OCI-LY3 (cell line): ENCODE data around the gene TMEM178A.

Experiments used
- CTCF ChIP-seq: fragments of 200-600, 300-600 bp; sonication (generic); IDR thresholded peaks from 2 replicates; pipeline ENCODE4 v1.5.1; 2014; ENCODE audit warnings: antibody characterized with exemption, low read length, low read depth
- EZH2phosphoT487 ChIP-seq: fragments of 200-600 bp; shearing (Covaris generic); IDR thresholded peaks from 2 replicates; pipeline ENCODE4 v1.6.1; 2018; ENCODE audit warnings: antibody characterized with exemption, mixed run types, low read depth

GRCh38 chr2:39728941-39729351, 63.2 kb downstream of the TMEM178A start:
- peak; percentile 81 for TF ChIP-seq CTCF
- no peak for TF ChIP-seq EZH2phosphoT487
